Activated CD4-positive, CD25-positive, alpha-beta regulatory T cell treated with anti-CD3 and anti-CD28 coated beads, Interleukin-2, amount 50 U/mL, for 24 hours (primary cell): ENCODE data around the gene AOPEP.

Source experiments
- ATAC-seq, 2 donors: fragments of 150-1000 bp; cut with Tn5 transposase; one replicate each; pipeline ENCODE4 v1.10.0; 2021; ENCODE audit warnings: mild to moderate bottlenecking in 1 of 2, moderate library complexity in 1 of 2

Gene AOPEP

GRCh38 chr9:95088421-95089161 lies 362.1 kb downstream of the AOPEP start:
- no peak for ATAC-seq

- no peak for ATAC-seq
These were observed 362.9 kb downstream of the AOPEP start for GRCh38 chr9:95089257-95090022.

GRCh38 chr9:95090023-95090791 lies 363.7 kb downstream of the AOPEP start:
- ATAC-seq, result no peak

GRCh38 chr9:95090871-95091577 lies 364.5 kb downstream of the AOPEP start:
- ATAC-seq, result no peak

GRCh38 chr9:95091601-95092261 lies 365.2 kb downstream of the AOPEP start:
- no peak for ATAC-seq

- no peak for ATAC-seq
These were observed 366.0 kb downstream of the AOPEP start for GRCh38 chr9:95092262-95093072.

- no peak for ATAC-seq
These were observed 367.1 kb downstream of the AOPEP start for GRCh38 chr9:95093586-95093985.

- no peak for ATAC-seq
These were observed 367.5 kb downstream of the AOPEP start for GRCh38 chr9:95094002-95094401.

GRCh38 chr9:95095641-95096355 lies 369.3 kb downstream of the AOPEP start:
- ATAC-seq, result no peak

- ATAC-seq, result no peak
These were observed 369.9 kb downstream of the AOPEP start for GRCh38 chr9:95096381-95096780.

- no peak for ATAC-seq
These were observed 370.3 kb downstream of the AOPEP start for GRCh38 chr9:95096807-95097206.

- no peak for ATAC-seq
These were observed 370.8 kb downstream of the AOPEP start for GRCh38 chr9:95097279-95097678.

- no peak for ATAC-seq
These were observed 372.0 kb downstream of the AOPEP start for GRCh38 chr9:95098391-95098921.

GRCh38 chr9:95099321-95100070 lies 373.0 kb downstream of the AOPEP start:
- ATAC-seq, result no peak

GRCh38 chr9:95100071-95100627 lies 373.6 kb downstream of the AOPEP start:
- no peak for ATAC-seq

GRCh38 chr9:95101326-95101725 lies 374.8 kb downstream of the AOPEP start:
- no peak for ATAC-seq

GRCh38 chr9:95102001-95102433 lies 375.5 kb downstream of the AOPEP start:
- ATAC-seq, result no peak

GRCh38 chr9:95102572-95102971 lies 376.1 kb downstream of the AOPEP start:
- ATAC-seq, result no peak

GRCh38 chr9:95103281-95103771 lies 376.8 kb downstream of the AOPEP start:
- no peak for ATAC-seq
